Adrenal gland (tissue), 12 donors: ENCODE measurements around the gene MYO18B. TPM values are rescaled to one million over a fixed set of nuclear protein-coding genes. Genes with fewer than 3 reads are reported as not detected.

ENCODE experiments used
- DNase-seq, 7 donors: peaks; one replicate each; pipeline ENCODE4 v3.0.0-alpha.2; 2019 to 2020
- H3K27ac ChIP-seq, 5 donors: fragments of 200-600 bp; sonication (generic) in 4 of 5; 1 replicate in 3 of 5; 2 replicates in 2 of 5; pipeline versions ENCODE4 v1.5.1 to v1.8.0; 2016 to 2020; ENCODE audit warnings: mild to moderate bottlenecking in 1 of 5
- H3K27me3 ChIP-seq: fragments of 200-600 bp; 2 replicates; pipeline ENCODE4 v1.8.0; 2021
- H3K36me3 ChIP-seq, 2 donors: fragments of 200-600 bp; replicated peaks in 1 of 2; 1 replicate in 1 of 2; 2 replicates in 1 of 2; pipeline versions ENCODE4 v1.5.1 to v1.8.0; 2018 to 2022
- H3K4me1 ChIP-seq, 2 donors: fragments of 200-600 bp; replicated peaks in 1 of 2; 1 replicate in 1 of 2; 2 replicates in 1 of 2; pipeline versions ENCODE4 v1.5.1 to v1.8.0; 2018 to 2021
- H3K4me3 ChIP-seq, 4 donors: fragments of 200-600 bp; sonication (generic) in 3 of 4; one replicate each; pipeline ENCODE4 v1.5.1; 2016 to 2018
- H3K9me3 ChIP-seq, 3 donors: fragments of 200-600 bp; sonication (generic) in 1 of 3; replicated peaks in 1 of 3; 1 replicate in 2 of 3; 2 replicates in 1 of 3; pipeline versions ENCODE4 v1.5.1 to v1.8.0; 2016 to 2021
- CTCF ChIP-seq, 6 experiments: fragments of 450-650 bp in 4 of 6; fragments of 200-600 bp in 2 of 6; sonication (generic) in 1 of 6; IDR thresholded peaks; 1 replicate in 5 of 6; 2 replicates in 1 of 6; pipeline versions ENCODE4 v1.5.1 to v1.8.0; 2016 to 2021; ENCODE audit warnings: antibody characterized with exemption in 6 of 6, mild to moderate bottlenecking in 2 of 6, moderate library complexity in 1 of 6
- POLR2A ChIP-seq, 2 donors: fragments of 450-650 bp; IDR thresholded peaks; one replicate each; pipeline ENCODE4 v1.6.1; 2017; ENCODE audit warnings: antibody characterized with exemption in 2 of 2, mild to moderate bottlenecking in 2 of 2, moderate library complexity in 1 of 2
- WGBS, 4 donors: extraction: QIAGEN DNeasy Blood & Tissue Kit in 2 of 4; methylation state at CpG; one replicate each; pipeline versions ENCODE4 v1.1.5 to v1.1.7; 2013 to 2017; 5-methylcytosine and 5-hydroxymethylcytosine counted together
- intact Hi-C, 2 donors: fragments of 100-400 bp; cut with DNase I; formaldehyde crosslinking; loops; one replicate each; pipeline versions ENCODE4 v1.14.1 to v1.15.0; 2022 to 2023
- polyA plus RNA-seq, 3 donors: library from polyadenylated mRNA; stranded (reverse); fragments of 200-250 nt in 2 of 3; fragments of 350-450 nt in 1 of 3; fragmentation: Illumina TruSeq in 1 of 3; extraction: RNeasy Lipid Tissue Mini Kit (QIAGEN cat#74804) in 1 of 3; gene quantifications; one replicate each; pipeline ENCODE4 v1.2.3, GENCODE V29; 2013 to 2014
- total RNA-seq, 9 donors: library from RNA; depleted of rRNA in 4 of 9; stranded (reverse); fragments of >200 nt in 4 of 9; fragments of 120-200 nt in 1 of 9; fragmentation: NEBNext Ultra II Directional in 1 of 9; extraction: Animal tissue kit (Norgen Biotek cat#: 25700) in 1 of 9; gene quantifications; one replicate each; pipeline versions ENCODE4 v1.1.0 to v1.2.4, GENCODE V29; 2013 to 2023
- donor health status: healthy with polysubstance abuse.
- donor health status: Bipolar disorder and iron deficiency.
- donor health status: DM: yes; HTN: yes; CAD: no.
- donor health status: DM: no; HTN: no; CAD: no.
- donor health status: DM: no; HTN: no; CAD: no.
- donor health status: DM: yes; HTN: yes; CAD: no.

MYO18B gene
- total and polyA plus RNA-seq, 12 donors = 0.08 to 1.1 (median 0.18) TPM

GRCh38 chr22:25827415-25827814, 85.4 kb downstream of the MYO18B start:
- H3K27ac ChIP-seq = no peak overlapping the region
- H3K9me3 ChIP-seq = no peaks in the 10 kb centered on the region
- no peaks in the 10 kb centered on the region for H3K4me1 ChIP-seq
- no peak for TF ChIP-seq CTCF (IDR thresholded peaks at IDR 0.05)
- intact Hi-C loops = no loop called here
- DNase-seq = peak in 1 of 7 donors; percentile 75
- no peak overlapping the region for H3K4me3 ChIP-seq
- 75 to 89% (median 86%) methylated on average over 9 of the region's 9 CpGs for WGBS, 4 donors
- H3K27me3 ChIP-seq = no peaks in the 10 kb centered on the region
- H3K36me3 ChIP-seq = no peaks in the 10 kb centered on the region

GRCh38 chr22:25828422-25828821, 86.4 kb downstream of the MYO18B start:
- intact Hi-C loops = no loop called here
- Histone ChIP-seq H3K4me1 (no peaks in the 10 kb centered on the region), H3K27ac (no peak overlapping the region), H3K4me3 (no peak overlapping the region), H3K27me3 (no peaks in the 10 kb centered on the region), H3K36me3 (no peaks in the 10 kb centered on the region), H3K9me3 (no peaks in the 10 kb centered on the region)
- TF ChIP-seq POLR2A (IDR thresholded peaks at IDR 0.05) (no peak), CTCF (IDR thresholded peaks at IDR 0.05) (no peak)
- DNase-seq = no peak

GRCh38 chr22:25829237-25829636, 87.2 kb downstream of the MYO18B start:
- DNase-seq = no peak
- no peaks in the 10 kb centered on the region for H3K27me3 ChIP-seq
- no peaks in the 10 kb centered on the region for H3K36me3 ChIP-seq
- H3K27ac ChIP-seq = no peak overlapping the region
- WGBS, 4 donors = 86 to 91% (median 87%) methylated on average over 5 of the region's 5 CpGs
- TF ChIP-seq POLR2A (IDR thresholded peaks at IDR 0.05) (no peak), CTCF (IDR thresholded peaks at IDR 0.05) (no peak)
- no peaks in the 10 kb centered on the region for H3K9me3 ChIP-seq
- intact Hi-C loops = no loop called here
- no peaks in the 10 kb centered on the region for H3K4me1 ChIP-seq
- no peak overlapping the region for H3K4me3 ChIP-seq

- H3K9me3 ChIP-seq = no peaks in the 10 kb centered on the region
- H3K4me3 ChIP-seq = no peak overlapping the region
- intact Hi-C loops = no loop called here
- H3K4me1 ChIP-seq = no peaks in the 10 kb centered on the region
- H3K36me3 ChIP-seq = no peaks in the 10 kb centered on the region
- WGBS, 4 donors = 70 to 80% (median 76%) methylated on average over 8 to 11 of the region's 11 CpGs
- peak in 2 of 7 donors; percentile 2 to 10 for DNase-seq
- no peak for TF ChIP-seq CTCF (IDR thresholded peaks at IDR 0.05)
- no peak for TF ChIP-seq POLR2A (IDR thresholded peaks at IDR 0.05)
- H3K27me3 ChIP-seq = no peaks in the 10 kb centered on the region
- no peak overlapping the region for H3K27ac ChIP-seq
Observed at GRCh38 chr22:25829808-25830777, 88.1 kb downstream of the MYO18B start.
